ENCODE measurements around the gene LSS. TPM values are rescaled to one million over a fixed set of nuclear protein-coding genes. Genes with fewer than 3 reads are reported as not detected.

LSS gene
- total RNA-seq, 2 experiments from 2014 or later, result 30.4 TPM

GRCh38 chr21:46212721-46213484 lies 15.7 kb downstream of the LSS start:
- Histone ChIP-seq H3K27me3 (ENCODE audit: control insufficient read depth in 1 of 2, insufficient read depth in 2 of 2, low read length in 2 of 2) (no peaks in the 10 kb centered on the region), H3K4me3 (ENCODE audit: low read length) (no peak overlapping the region), H3K27ac (ENCODE audit: low read depth in 1 of 2, low read length in 2 of 2) (no peak overlapping the region), H3K9me3 (ENCODE audit: control insufficient read depth in 1 of 2, insufficient read depth in 1 of 2, low read length in 2 of 2) (no peaks in the 10 kb centered on the region), H3K36me3 (ENCODE audit: insufficient read depth, low read length) (peaks cover 12% of the 10 kb centered on the region), H3K4me1 (ENCODE audit: insufficient read depth, low read length) (no peaks in the 10 kb centered on the region)
- DNase-seq (peak in 1 of 14 experiments; percentile 19), ATAC-seq (ENCODE audit: poor library complexity) (no peak)
- TF ChIP-seq, protein P1, sequence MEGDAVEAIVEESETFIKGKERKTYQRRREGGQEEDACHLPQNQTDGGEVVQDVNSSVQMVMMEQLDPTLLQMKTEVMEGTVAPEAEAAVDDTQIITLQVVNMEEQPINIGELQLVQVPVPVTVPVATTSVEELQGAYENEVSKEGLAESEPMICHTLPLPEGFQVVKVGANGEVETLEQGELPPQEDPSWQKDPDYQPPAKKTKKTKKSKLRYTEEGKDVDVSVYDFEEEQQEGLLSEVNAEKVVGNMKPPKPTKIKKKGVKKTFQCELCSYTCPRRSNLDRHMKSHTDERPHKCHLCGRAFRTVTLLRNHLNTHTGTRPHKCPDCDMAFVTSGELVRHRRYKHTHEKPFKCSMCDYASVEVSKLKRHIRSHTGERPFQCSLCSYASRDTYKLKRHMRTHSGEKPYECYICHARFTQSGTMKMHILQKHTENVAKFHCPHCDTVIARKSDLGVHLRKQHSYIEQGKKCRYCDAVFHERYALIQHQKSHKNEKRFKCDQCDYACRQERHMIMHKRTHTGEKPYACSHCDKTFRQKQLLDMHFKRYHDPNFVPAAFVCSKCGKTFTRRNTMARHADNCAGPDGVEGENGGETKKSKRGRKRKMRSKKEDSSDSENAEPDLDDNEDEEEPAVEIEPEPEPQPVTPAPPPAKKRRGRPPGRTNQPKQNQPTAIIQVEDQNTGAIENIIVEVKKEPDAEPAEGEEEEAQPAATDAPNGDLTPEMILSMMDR (IDR thresholded peaks at IDR 0.05), result no peak
- intact Hi-C loops (cut with DNase I, micrococcal nuclease), result no loop called here
- no peaks in the 10 kb centered on the region for H3K9me3 Mint-ChIP-seq
- ChIA-PET CTCF (no interaction called here), POLR2A (no interaction called here)
- no peaks in the 10 kb centered on the region for H3K27me3 Mint-ChIP-seq
- no peak overlapping the region for H3K4me3 Mint-ChIP-seq
- peaks cover 18% of the 10 kb centered on the region for H3K36me3 Mint-ChIP-seq (ENCODE audit: low read depth)
- no peaks in the 10 kb centered on the region for H3K4me1 Mint-ChIP-seq (ENCODE audit: low read depth)
- no peak overlapping the region for H3K27ac Mint-ChIP-seq

DNA sequence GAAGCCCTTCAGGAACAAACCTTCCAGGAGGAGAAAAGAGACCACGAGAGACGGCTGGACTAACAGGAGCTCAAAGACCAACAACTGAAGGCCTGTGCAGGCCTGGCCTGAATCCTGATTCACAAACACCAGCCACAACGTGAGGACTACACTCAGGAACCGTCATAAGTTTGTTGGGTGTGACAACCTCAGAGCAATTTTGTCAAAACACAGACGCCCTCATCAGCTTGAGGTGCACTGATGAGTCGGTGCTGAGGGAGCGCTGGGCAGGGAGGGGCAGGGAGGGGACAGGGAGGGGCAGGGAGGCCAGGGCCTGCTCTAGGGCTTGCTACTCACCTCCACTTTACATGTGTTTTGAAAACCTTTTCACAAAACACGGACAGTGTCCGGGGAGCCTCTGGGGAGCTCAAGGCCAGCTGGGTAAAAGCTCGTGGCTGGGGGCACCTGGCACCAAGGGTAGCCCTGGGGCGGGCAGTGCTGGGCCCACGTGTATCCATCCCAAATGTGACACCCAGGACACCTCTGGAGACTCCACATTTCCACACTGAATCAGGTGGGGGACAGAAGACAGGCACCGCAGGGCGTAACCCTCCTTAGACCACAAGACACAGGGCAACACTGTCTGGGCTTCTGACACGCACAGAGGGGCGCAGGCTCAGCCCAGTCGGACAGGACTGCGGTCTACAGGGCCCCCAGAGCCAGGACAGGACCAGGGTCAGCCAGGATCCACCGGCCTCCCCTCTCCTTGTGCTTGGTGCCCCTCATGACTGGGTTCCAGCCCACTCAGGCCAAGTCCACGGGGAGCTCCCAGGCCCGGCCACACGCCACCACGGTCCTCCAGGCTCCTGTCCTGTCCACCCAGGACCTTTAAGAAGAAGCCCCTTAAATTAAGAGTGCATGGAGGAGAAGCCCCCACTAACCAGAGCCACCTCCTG lies 16.5 kb downstream of the LSS start:
- DNase-seq, result peak in 1 of 14 experiments; percentile 17
- ATAC-seq (ENCODE audit: poor library complexity), result no peak
- H3K4me3 ChIP-seq (ENCODE audit: low read length), result no peak overlapping the region
- CTCF ChIA-PET, result no interaction called here
- Mint-ChIP-seq H3K4me3 (no peak overlapping the region), H3K27me3 (no peaks in the 10 kb centered on the region), H3K4me1 (ENCODE audit: low read depth) (no peaks in the 10 kb centered on the region), H3K9me3 (no peaks in the 10 kb centered on the region), H3K27ac (no peak overlapping the region), H3K36me3 (ENCODE audit: low read depth) (peaks cover 24% of the 10 kb centered on the region)
- no peaks in the 10 kb centered on the region for H3K9me3 ChIP-seq (ENCODE audit: control insufficient read depth in 1 of 2, insufficient read depth in 1 of 2, low read length in 2 of 2)
- H3K36me3 ChIP-seq (ENCODE audit: insufficient read depth, low read length), result peaks cover 16% of the 10 kb centered on the region
- TF ChIP-seq, protein P1 (IDR thresholded peaks at IDR 0.05), result no peak
- POLR2A ChIA-PET, result no interaction called here
- intact Hi-C loops (cut with DNase I, micrococcal nuclease), result no loop called here
- no peak overlapping the region for H3K27ac ChIP-seq (ENCODE audit: low read depth in 1 of 2, low read length in 2 of 2)
- no peaks in the 10 kb centered on the region for H3K4me1 ChIP-seq (ENCODE audit: insufficient read depth, low read length)
- no peaks in the 10 kb centered on the region for H3K27me3 ChIP-seq (ENCODE audit: control insufficient read depth in 1 of 2, insufficient read depth in 2 of 2, low read length in 2 of 2)

DNA sequence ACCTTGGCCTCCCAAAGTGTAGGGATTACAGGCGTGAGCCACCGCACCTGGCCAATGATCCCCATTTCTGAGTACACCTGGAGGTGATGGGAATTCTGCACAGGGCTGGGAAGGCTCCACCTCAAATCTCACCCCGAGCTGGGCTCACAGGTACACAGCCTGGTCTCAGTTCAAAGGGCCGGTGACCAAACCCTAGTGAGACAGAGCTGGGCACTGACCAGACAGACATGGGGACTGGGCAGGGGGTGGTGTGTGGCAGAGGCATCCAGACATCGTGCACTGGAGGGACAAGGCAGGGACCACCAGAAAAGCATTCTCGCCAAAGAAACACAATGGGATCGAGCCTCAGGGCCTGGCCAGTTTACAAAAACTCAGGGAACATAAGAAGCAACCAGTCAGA lies 17.2 kb downstream of the LSS start:
- H3K4me3 Mint-ChIP-seq, result no peak overlapping the region
- TF ChIP-seq, protein P1 (IDR thresholded peaks at IDR 0.05), result no peak
- Histone ChIP-seq H3K4me1 (ENCODE audit: insufficient read depth, low read length) (no peaks in the 10 kb centered on the region), H3K27me3 (ENCODE audit: control insufficient read depth in 1 of 2, insufficient read depth in 2 of 2, low read length in 2 of 2) (no peaks in the 10 kb centered on the region), H3K27ac (ENCODE audit: low read depth in 1 of 2, low read length in 2 of 2) (no peak overlapping the region), H3K36me3 (ENCODE audit: insufficient read depth, low read length) (peaks cover 23% of the 10 kb centered on the region), H3K4me3 (ENCODE audit: low read length) (no peak overlapping the region), H3K9me3 (ENCODE audit: control insufficient read depth in 1 of 2, insufficient read depth in 1 of 2, low read length in 2 of 2) (no peaks in the 10 kb centered on the region)
- no peak for ATAC-seq (ENCODE audit: poor library complexity)
- no peaks in the 10 kb centered on the region for H3K9me3 Mint-ChIP-seq
- POLR2A ChIA-PET, result no interaction called here
- H3K4me1 Mint-ChIP-seq (ENCODE audit: low read depth), result no peaks in the 10 kb centered on the region
- H3K36me3 Mint-ChIP-seq (ENCODE audit: low read depth), result peaks cover 28% of the 10 kb centered on the region
- CTCF ChIA-PET, result no interaction called here
- no peaks in the 10 kb centered on the region for H3K27me3 Mint-ChIP-seq
- intact Hi-C loops (cut with DNase I, micrococcal nuclease), result no loop called here
- no peak for DNase-seq
- H3K27ac Mint-ChIP-seq, result no peak overlapping the region
